Measurements from ENCODE around the gene ADAM8.

The ADAM8 gene

GRCh38 chr10:133245439-133246235, 31.0 kb downstream of the ADAM8 start:
- no peak for TF ChIP-seq CTCF (IDR thresholded peaks at IDR 0.05; ENCODE audit: control extremely low read depth, extremely low read depth, low read depth, missing control alignments)
- CTCF ChIA-PET, result interaction anchor here (1.7 kb wide), 1 partner anchor 12 kb away, joined by 4 read pairs; no protein-coding TSS in a partner anchor
- no peak for DNase-seq (ENCODE audit: extremely low spot score)
- POLR2A ChIA-PET, result no interaction called here

- TF ChIP-seq CTCF (IDR thresholded peaks at IDR 0.05; ENCODE audit: control extremely low read depth, extremely low read depth, low read depth, missing control alignments), result no peak
- no peak for DNase-seq (ENCODE audit: extremely low spot score)
- POLR2A ChIA-PET, result no interaction called here
- CTCF ChIA-PET, result no interaction called here
Observed at GRCh38 chr10:133243593-133243992, 33.1 kb downstream of the ADAM8 start.

GRCh38 chr10:133242611-133243356, 33.9 kb downstream of the ADAM8 start:
- no peak for DNase-seq (ENCODE audit: extremely low spot score)
- TF ChIP-seq CTCF (IDR thresholded peaks at IDR 0.05; ENCODE audit: control extremely low read depth, extremely low read depth, low read depth, missing control alignments), result no peak
- ChIA-PET POLR2A (no interaction called here), CTCF (no interaction called here)

- no peak for TF ChIP-seq CTCF (IDR thresholded peaks at IDR 0.05; ENCODE audit: control extremely low read depth, extremely low read depth, low read depth, missing control alignments)
- ChIA-PET POLR2A (no interaction called here), CTCF (interaction anchor here (1.0 kb wide), 1 partner anchor 96 kb away, joined by 3 read pairs; no protein-coding TSS in a partner anchor)
- peak; percentile 67 for DNase-seq (ENCODE audit: extremely low spot score)
Observed at GRCh38 chr10:133241501-133242205, 35.0 kb downstream of the ADAM8 start.

GRCh38 chr10:133239990-133240389, 36.7 kb downstream of the ADAM8 start:
- CTCF ChIA-PET, result no interaction called here
- no peak for TF ChIP-seq CTCF (IDR thresholded peaks at IDR 0.05; ENCODE audit: control extremely low read depth, extremely low read depth, low read depth, missing control alignments)
- POLR2A ChIA-PET, result no interaction called here
- no peak for DNase-seq (ENCODE audit: extremely low spot score)

GRCh38 chr10:133238466-133238804, 38.2 kb downstream of the ADAM8 start:
- no peak for TF ChIP-seq CTCF (IDR thresholded peaks at IDR 0.05; ENCODE audit: control extremely low read depth, extremely low read depth, low read depth, missing control alignments)
- CTCF ChIA-PET, result no interaction called here
- POLR2A ChIA-PET, result no interaction called here
- DNase-seq (ENCODE audit: extremely low spot score), result no peak

Data from GM10248 (cell line).